HG03280 (cell line): ENCODE data around the gene XRCC6.
"Not testable (repeated sequence)": the region's sequence is repeated elsewhere in the genome, so short reads cannot be mapped to it uniquely, and the experiment has no call there.

ENCODE experiments used
- ATAC-seq: cut with Tn5 transposase; IDR thresholded peaks from one replicate; pipeline ENCODE4 v1.9.1; 2021; ENCODE audit warnings: mild to moderate bottlenecking, moderate library complexity; ENCODE audit not compliant: unreplicated experiment

Gene XRCC6

GRCh38 chr22:41621099-41621910, at the start of gene XRCC6:
Gene XRCC6 (plus strand): TSS chr22:41621295. CDS start chr22:41622005, 710 bp downstream.
- peak; percentile 78 for ATAC-seq

GRCh38 chr22:41571786-41572185, 49.3 kb upstream of the XRCC6 start:
- ATAC-seq = no peak

DNA sequence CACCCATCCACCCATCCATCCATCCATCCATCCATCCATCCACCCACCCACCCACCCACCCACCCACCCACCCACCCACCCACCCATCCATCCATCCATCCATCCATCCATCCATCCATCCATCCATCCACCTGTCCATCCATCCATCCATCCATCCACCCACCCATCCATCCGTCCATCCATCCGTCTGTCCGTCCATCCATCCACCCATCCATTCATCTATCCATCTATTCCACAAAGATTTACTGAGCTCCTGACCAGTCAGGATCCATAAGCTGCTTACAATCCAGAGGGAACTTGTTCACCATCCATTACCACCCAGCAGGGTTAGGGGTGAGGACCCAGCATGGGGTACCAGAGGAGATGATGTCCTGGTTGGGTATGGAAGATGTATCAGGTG, 48.8 kb upstream of the XRCC6 start:
- not testable (repeated sequence) for ATAC-seq

- no peak for ATAC-seq
These were observed 47.4 kb upstream of the XRCC6 start for GRCh38 chr22:41573677-41574076.

DNA sequence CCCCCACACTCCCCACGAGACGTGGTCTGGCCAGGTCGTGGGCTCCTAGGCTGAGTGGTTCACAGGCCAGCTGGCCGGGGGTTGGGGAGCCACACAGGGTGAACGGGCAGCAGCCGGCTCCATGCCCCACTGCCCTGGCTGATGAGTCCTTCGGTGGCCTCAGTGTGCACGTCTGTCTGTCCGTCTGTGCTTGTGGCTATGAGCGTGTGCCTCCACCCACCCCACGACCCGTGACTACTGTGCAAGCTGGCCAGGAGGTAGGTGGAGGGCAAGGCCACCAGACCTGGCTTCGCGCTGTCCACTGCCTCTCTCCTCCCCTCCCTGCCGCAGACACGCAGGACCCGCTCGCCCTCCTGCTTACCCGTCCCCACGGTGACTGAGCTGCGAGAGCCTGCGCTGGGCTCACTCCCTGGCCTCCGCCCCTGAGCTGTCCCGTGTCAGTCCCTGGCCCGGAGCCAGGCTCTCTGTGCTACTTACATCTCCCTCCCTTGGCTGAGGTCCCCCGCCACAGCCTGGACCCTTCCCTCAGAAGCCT, 46.2 kb upstream of the XRCC6 start:
- no peak for ATAC-seq

- no peak for ATAC-seq
These were observed 45.6 kb upstream of the XRCC6 start for GRCh38 chr22:41575533-41575932.

DNA sequence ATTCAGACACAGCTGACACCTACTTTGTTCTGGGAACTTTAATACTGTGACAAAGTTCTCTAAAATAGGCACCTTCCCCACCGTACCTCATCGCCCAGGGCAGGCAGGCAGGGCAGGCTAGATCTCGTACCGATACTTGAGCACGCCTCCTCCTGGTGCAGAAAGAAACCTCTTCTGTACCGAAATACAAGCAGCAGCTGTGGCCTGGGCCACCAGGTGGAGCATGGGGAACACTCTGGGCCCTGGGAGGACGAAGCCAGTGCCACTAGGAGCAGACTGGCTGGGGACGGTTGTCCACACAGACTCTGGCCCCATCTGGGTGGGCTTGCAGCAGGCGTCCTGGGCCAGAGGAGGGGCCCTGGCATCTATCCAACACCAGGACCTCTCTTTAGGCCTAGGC, 44.2 kb upstream of the XRCC6 start:
- ATAC-seq = no peak

DNA sequence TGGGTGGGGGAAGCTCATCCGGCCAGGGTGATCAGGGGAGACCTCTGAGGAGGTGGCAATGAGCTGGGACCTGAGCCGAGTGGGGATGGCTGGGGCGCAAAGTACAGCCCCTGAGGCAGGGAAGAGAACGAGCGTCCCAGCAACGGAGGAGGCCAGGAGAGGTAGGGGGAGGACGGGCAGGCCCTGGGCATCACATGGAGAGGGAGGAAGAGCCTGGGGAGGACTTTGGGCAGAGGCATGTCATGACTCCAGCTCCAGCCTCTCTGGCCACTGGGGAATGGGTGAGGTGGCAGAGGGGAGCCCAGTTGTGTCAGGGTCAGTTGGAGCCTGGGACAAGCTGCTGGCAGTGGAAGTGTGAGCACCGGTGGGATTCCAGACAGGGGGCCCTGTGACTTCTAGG, 43.0 kb upstream of the XRCC6 start:
- ATAC-seq = no peak

- ATAC-seq = no peak
These were observed 42.3 kb upstream of the XRCC6 start for GRCh38 chr22:41578818-41579217.

GRCh38 chr22:41579297-41579996, 41.6 kb upstream of the XRCC6 start:
- ATAC-seq = no peak

DNA sequence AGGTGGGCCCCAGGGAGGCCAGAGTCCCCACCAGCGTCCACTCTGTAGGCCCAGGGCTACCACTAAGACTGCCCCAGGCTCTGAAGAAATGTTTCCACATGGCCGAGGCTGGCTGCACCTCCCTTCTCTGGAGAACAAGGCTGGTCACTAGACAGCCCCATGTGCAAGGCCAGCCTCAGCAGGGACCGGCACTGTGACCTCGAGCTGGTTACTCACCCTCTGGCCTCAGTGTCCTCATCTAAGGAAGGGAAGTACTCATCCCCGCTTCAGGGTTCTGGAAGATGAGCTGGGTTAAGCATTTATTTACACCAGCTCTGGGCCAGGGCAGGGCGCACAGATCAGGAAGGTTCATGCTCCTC, 41.1 kb upstream of the XRCC6 start:
- ATAC-seq = no peak

GRCh38 chr22:41582694-41583093, 38.4 kb upstream of the XRCC6 start:
- ATAC-seq = no peak

GRCh38 chr22:41584881-41585280, 36.2 kb upstream of the XRCC6 start:
- no peak for ATAC-seq

DNA sequence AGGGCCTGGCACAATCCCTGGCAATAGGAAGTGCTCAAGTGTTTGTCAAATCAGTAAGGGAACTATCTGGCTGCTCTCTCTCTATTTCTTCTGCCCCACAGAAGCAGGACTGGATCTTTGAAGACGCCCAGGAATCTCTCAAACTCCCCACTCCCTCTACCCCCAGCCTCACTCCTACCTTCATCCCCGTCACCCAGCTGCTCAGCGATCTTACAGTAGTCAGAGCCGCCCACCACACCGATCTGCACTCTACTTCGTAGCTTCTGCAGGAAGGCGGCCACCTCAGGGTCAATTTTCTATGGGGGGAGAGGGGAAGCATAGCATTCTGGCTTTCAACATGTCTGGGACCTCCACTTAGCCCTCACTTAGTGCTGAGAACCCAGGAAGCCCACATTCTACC, 35.2 kb upstream of the XRCC6 start:
- ATAC-seq = no peak

DNA sequence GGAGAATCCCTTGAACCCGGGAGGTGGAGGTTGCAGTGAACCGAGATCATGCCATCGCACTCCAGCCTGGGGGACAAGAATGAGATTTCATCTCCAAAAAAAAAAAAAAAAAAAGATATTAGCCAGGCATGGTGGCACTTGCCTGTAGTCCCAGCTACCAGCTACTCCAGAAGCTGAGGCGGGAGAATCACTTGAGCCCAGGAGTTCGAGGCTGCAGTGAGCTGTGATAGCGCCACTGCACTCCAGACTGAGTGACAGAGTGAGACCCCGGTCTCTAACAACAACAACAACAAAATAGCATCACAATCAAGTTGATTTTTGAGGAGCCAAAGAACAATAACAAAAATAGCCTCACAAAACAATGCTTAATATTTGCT, 33.8 kb upstream of the XRCC6 start:
- no peak for ATAC-seq

DNA sequence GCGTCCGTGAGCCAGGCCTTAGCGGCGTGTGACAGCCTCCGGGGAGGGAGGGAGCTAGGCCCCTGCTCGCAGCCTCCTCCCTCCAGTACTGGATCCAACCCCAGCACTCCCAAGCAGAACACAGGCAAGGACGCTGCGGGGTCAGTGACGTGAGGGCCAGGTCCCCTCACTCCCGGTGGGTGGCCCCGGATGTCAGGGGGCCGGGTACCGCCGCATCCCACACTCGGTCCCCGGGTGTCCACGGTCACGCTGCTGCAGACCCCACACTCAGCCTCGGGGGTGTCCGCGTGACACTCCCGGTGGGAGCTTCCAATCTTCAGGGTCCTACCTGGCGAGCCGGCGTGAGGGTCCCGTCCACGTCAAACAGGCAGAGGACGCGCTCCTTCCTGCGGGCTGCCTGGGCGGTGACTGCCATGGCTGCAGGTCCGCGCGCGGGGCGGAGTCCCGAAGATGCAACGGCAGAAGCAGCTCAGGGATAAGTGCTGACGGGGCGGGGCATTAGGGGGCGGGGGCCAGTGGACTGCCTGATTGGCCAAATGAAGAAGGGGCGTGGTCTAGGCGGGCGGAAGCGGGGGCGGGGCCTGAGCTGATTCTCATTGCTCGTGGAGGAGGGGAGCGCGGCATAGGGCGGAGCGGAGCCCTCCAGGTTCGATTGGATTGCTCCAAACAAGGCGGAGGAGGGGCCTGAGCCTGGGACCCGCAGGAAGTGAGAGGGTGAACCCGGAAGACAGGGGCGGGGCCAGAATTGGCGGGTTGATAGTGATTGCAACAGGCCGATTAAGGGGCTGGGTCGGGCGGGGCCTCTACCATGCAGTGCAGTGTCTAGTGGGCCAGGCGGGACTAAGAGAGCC, 31.5 kb upstream of the XRCC6 start, which contains the start of gene PMM1:
PMM1 (minus strand) TSS at position 450 of the 851 bp plus-strand sequence; CDS start at position 415, 35 bp downstream.
- peak; percentile 93 for ATAC-seq

- not testable (repeated sequence) for ATAC-seq
These were observed 27.6 kb upstream of the XRCC6 start for GRCh38 chr22:41593336-41593960.

DNA sequence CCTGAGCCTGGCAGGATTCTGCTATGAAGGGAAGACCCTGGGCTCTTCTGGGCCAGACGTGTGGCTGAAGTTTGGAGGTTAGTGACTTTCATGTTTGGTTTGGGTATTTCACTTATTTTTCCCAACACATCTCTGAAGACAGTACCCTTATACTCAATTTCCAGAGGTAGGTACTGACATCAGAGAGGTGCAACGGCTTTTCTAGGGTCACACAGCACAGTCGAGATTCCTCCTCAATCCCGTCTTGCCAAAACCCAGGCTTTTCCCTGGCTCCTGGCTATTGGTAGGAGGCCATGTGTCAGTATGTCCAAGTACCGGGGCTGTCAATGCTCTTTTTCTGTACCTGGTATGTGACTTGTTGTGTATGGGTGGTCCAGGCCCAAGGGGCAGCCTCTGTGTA, 25.4 kb upstream of the XRCC6 start:
- ATAC-seq = no peak

DNA sequence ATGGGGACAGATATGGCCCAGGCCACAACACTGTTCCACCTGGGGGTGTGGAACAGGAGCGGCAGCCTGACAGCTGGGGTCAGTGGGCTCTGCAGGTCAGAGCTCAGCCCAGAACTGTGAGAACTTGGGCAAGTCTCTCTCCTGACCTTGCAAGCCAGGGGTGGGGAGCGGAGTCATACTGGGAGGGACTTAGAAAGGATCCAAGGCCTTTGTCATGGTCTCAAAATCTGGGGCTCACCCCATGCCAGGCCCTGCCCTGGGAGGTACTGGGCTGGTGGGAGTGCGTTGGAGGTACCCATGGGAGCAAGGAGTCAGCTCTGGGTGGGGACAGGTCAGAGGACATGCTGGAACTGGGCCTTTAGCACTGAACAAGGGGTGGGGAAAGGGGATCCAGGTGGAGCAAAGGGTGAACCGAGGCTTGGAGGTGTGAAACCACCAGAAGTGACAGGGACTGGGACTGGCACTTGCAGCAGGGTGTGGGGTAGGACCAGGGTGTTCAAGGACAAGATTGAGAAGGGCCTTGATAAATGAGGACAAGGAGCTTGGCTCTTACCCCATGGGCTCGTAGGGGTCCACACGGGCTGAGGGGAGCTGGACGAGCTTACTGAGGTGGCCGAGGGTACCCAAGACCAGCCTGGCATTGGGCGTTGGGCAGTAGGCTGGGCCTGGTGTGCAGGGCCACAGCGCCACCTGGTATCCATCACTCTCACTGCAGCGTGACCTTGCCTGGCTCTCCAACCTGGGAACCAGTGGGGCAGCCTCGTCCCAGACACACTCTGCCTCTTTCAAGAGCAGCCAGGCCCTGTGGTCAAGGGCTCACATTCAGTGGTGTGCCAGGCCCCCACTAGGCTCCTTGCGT, 24.1 kb upstream of the XRCC6 start:
- ATAC-seq = no peak

- ATAC-seq = no peak
These were observed 23.5 kb upstream of the XRCC6 start for GRCh38 chr22:41597635-41597953.
